Measurements from ENCODE around the gene TEP1. TPM values are rescaled to one million over a fixed set of nuclear protein-coding genes. Genes with fewer than 3 reads are reported as not detected.
A peak's percentile ranks its signal among the peaks of the same experiment; 100 is the strongest.

Gene TEP1
- total and polyA plus RNA-seq, 2 of the 13 experiments (the other 11 are each of a cell fraction or from before 2014, with no cell fraction given): 11.0 to 12.8 TPM

DNA sequence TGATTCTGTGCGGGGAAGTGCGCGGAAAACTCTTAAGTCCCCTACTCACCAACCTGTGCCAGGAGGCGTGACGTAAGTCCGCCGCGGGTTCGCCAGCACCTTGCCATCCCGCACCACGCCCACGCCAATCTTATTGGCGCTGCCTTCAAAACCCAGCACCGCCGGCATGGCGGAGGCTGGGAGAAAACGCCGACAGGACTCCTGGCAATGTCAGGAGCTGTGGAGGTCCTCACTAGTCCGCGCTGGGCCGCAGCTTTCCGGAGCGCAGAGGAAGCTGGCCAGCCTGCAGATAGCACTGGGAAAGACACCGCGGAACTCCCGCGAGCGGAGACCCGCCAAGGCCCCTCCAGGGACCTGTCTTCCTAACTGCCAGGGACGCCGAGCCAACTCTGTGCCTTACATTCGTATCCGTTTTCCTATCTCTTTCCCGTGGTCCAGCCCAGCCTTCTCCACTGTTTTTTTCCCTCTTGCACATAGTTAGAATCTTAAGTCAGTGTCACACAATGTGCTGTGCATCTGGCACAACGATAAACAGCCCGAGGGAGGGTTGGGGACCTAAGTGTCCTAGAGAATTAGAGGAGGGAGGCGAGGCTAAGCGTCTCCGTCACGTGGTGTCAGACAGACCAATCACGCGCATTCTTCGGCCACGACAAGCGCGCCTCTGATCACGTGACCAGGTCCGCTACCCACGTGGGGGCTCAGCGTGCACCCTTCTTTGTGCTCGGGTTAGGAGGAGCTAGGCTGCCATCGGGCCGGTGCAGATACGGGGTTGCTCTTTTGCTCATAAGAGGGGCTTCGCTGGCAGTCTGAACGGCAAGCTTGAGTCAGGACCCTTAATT lies 41.4 kb upstream of the TEP1 start, which contains the start of the genes APEX1 and OSGEP (continued):
- TF ChIP-seq ZNF235 (CRISPR knock-in tag; IDR thresholded peaks at IDR 0.05; ENCODE audit: borderline replicate concordance): no peak
- peak; percentile 45; the same call in 1 of the 2 replicates for TF ChIP-seq SATB2 (CRISPR knock-in tag; IDR thresholded peaks at IDR 0.05)
- TF ChIP-seq SAFB2 (CRISPR knock-in tag; IDR thresholded peaks at IDR 0.05; ENCODE audit: borderline replicate concordance, low read depth): peak; percentile 27
- TF ChIP-seq, protein P1, sequence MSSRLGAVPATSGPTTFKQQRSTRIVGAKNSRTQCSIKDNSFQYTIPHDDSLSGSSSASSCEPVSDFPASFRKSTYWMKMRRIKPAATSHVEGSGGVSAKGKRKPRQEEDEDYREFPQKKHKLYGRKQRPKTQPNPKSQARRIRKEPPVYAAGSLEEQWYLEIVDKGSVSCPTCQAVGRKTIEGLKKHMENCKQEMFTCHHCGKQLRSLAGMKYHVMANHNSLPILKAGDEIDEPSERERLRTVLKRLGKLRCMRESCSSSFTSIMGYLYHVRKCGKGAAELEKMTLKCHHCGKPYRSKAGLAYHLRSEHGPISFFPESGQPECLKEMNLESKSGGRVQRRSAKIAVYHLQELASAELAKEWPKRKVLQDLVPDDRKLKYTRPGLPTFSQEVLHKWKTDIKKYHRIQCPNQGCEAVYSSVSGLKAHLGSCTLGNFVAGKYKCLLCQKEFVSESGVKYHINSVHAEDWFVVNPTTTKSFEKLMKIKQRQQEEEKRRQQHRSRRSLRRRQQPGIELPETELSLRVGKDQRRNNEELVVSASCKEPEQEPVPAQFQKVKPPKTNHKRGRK (CRISPR knock-in tag; IDR thresholded peaks at IDR 0.05): no peak
- no peak for TF ChIP-seq SYNCRIP (IDR thresholded peaks at IDR 0.05; ENCODE audit: insufficient read depth, low read depth, low read length)
- TF ChIP-seq, protein P2, sequence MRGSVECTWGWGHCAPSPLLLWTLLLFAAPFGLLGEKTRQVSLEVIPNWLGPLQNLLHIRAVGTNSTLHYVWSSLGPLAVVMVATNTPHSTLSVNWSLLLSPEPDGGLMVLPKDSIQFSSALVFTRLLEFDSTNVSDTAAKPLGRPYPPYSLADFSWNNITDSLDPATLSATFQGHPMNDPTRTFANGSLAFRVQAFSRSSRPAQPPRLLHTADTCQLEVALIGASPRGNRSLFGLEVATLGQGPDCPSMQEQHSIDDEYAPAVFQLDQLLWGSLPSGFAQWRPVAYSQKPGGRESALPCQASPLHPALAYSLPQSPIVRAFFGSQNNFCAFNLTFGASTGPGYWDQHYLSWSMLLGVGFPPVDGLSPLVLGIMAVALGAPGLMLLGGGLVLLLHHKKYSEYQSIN (CRISPR knock-in tag; IDR thresholded peaks at IDR 0.05; ENCODE audit: borderline replicate concordance): no peak
- TF ChIP-seq, protein P3, sequence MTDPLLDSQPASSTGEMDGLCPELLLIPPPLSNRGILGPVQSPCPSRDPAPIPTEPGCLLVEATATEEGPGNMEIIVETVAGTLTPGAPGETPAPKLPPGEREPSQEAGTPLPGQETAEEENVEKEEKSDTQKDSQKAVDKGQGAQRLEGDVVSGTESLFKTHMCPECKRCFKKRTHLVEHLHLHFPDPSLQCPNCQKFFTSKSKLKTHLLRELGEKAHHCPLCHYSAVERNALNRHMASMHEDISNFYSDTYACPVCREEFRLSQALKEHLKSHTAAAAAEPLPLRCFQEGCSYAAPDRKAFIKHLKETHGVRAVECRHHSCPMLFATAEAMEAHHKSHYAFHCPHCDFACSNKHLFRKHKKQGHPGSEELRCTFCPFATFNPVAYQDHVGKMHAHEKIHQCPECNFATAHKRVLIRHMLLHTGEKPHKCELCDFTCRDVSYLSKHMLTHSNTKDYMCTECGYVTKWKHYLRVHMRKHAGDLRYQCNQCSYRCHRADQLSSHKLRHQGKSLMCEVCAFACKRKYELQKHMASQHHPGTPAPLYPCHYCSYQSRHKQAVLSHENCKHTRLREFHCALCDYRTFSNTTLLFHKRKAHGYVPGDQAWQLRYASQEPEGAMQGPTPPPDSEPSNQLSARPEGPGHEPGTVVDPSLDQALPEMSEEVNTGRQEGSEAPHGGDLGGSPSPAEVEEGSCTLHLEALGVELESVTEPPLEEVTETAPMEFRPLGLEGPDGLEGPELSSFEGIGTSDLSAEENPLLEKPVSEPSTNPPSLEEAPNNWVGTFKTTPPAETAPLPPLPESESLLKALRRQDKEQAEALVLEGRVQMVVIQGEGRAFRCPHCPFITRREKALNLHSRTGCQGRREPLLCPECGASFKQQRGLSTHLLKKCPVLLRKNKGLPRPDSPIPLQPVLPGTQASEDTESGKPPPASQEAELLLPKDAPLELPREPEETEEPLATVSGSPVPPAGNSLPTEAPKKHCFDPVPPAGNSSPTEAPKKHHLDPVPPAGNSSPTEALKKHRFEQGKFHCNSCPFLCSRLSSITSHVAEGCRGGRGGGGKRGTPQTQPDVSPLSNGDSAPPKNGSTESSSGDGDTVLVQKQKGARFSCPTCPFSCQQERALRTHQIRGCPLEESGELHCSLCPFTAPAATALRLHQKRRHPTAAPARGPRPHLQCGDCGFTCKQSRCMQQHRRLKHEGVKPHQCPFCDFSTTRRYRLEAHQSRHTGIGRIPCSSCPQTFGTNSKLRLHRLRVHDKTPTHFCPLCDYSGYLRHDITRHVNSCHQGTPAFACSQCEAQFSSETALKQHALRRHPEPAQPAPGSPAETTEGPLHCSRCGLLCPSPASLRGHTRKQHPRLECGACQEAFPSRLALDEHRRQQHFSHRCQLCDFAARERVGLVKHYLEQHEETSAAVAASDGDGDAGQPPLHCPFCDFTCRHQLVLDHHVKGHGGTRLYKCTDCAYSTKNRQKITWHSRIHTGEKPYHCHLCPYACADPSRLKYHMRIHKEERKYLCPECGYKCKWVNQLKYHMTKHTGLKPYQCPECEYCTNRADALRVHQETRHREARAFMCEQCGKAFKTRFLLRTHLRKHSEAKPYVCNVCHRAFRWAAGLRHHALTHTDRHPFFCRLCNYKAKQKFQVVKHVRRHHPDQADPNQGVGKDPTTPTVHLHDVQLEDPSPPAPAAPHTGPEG (CRISPR knock-in tag; IDR thresholded peaks at IDR 0.05): peak; percentile 18; the same call in 1 of the 2 replicates
- no peak; the same call in 1 of the 2 replicates for TF ChIP-seq GFI1 (CRISPR knock-in tag; IDR thresholded peaks at IDR 0.05; ENCODE audit: borderline replicate concordance)
- peak; percentile 16; the same call in 1 of the 2 replicates for TF ChIP-seq NR2F2 (IDR thresholded peaks at IDR 0.05; ENCODE audit: borderline replicate concordance, low read depth)
- TF ChIP-seq, protein P4, sequence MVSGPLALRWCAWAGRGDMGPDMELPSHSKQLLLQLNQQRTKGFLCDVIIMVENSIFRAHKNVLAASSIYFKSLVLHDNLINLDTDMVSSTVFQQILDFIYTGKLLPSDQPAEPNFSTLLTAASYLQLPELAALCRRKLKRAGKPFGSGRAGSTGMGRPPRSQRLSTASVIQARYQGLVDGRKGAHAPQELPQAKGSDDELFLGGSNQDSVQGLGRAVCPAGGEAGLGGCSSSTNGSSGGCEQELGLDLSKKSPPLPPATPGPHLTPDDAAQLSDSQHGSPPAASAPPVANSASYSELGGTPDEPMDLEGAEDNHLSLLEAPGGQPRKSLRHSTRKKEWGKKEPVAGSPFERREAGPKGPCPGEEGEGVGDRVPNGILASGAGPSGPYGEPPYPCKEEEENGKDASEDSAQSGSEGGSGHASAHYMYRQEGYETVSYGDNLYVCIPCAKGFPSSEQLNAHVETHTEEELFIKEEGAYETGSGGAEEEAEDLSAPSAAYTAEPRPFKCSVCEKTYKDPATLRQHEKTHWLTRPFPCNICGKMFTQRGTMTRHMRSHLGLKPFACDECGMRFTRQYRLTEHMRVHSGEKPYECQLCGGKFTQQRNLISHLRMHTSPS (CRISPR knock-in tag; IDR thresholded peaks at IDR 0.05; ENCODE audit: low read depth): peak; percentile 74; the same call in 1 of the 2 replicates
- TF ChIP-seq ZNF567 (CRISPR knock-in tag; IDR thresholded peaks at IDR 0.05; ENCODE audit: borderline replicate concordance): no peak; the same call in 1 of the 2 replicates
- no peak for TF ChIP-seq XBP1 (CRISPR knock-in tag; IDR thresholded peaks at IDR 0.05)
- TF ChIP-seq SRSF1 (optimal IDR thresholded peaks at IDR 0.05; ENCODE audit: low read depth, low read length): peak; percentile 83
- TF ChIP-seq KAT2B (IDR thresholded peaks at IDR 0.05; ENCODE audit: borderline replicate concordance, low read depth, low read length): no peak
- peak; percentile 97 for TF ChIP-seq MXI1 (IDR thresholded peaks at IDR 0.05; ENCODE audit: borderline replicate concordance, low read depth, low read length)
- peak; percentile 50 for TF ChIP-seq AHR (CRISPR knock-in tag; IDR thresholded peaks at IDR 0.05)
- peak; percentile 83; the same call in 1 of the 2 replicates for TF ChIP-seq ZZZ3 (CRISPR knock-in tag; IDR thresholded peaks at IDR 0.05; ENCODE audit: borderline replicate concordance)
